Stomach smooth muscle (tissue), 2 donors: Measurements from ENCODE around the gene PSG5.
"Not testable (repeated sequence)": the region's sequence is repeated elsewhere in the genome, so short reads cannot be mapped to it uniquely, and the experiment has no call there.

ENCODE experiments used
- H3K27ac ChIP-seq: one replicate; pipeline ENCODE4 v1.7.0; 2013; ENCODE audit warnings: mild to moderate bottlenecking, low read length, inconsistent platforms
- H3K27me3 ChIP-seq, 2 donors: one replicate each; pipeline ENCODE4 v1.7.0; 2013; ENCODE audit warnings: low read length in 2 of 2; ENCODE audit not compliant: insufficient read depth in 2 of 2, control insufficient read depth in 1 of 2
- H3K36me3 ChIP-seq, 2 donors: one replicate each; pipeline ENCODE4 v1.7.0; 2013; ENCODE audit warnings: low read length in 2 of 2; ENCODE audit not compliant: control insufficient read depth in 2 of 2, insufficient read depth in 2 of 2
- H3K4me1 ChIP-seq: one replicate; pipeline ENCODE4 v1.7.0; 2013; ENCODE audit warnings: low read length; ENCODE audit not compliant: control insufficient read depth, insufficient read depth
- H3K4me3 ChIP-seq, 2 donors: one replicate each; pipeline ENCODE4 v1.7.0; 2013; ENCODE audit warnings: low read length in 2 of 2
- H3K9ac ChIP-seq, 2 donors: one replicate each; pipeline ENCODE4 v1.7.0; 2013; ENCODE audit warnings: low read length in 2 of 2, mild to moderate bottlenecking in 1 of 2
- H3K9me3 ChIP-seq, 2 donors: one replicate each; pipeline ENCODE4 v1.7.0; 2013; ENCODE audit warnings: low read length in 2 of 2; ENCODE audit not compliant: control insufficient read depth in 2 of 2
- donor health status: healthy.
- donor health status: Pancreatic carcinoma.

Gene PSG5

GRCh38 chr19:43181869-43182771 lies 4.2 kb downstream of the PSG5 start:
- not testable (repeated sequence) for H3K4me3 ChIP-seq, H3K27ac ChIP-seq, H3K36me3 ChIP-seq, H3K9ac ChIP-seq, H3K4me1 ChIP-seq, H3K9me3 ChIP-seq, H3K27me3 ChIP-seq

GRCh38 chr19:43179569-43180147 lies 6.7 kb downstream of the PSG5 start:
- H3K27ac ChIP-seq, H3K4me1 ChIP-seq, H3K9me3 ChIP-seq, H3K9ac ChIP-seq, H3K36me3 ChIP-seq, H3K4me3 ChIP-seq, H3K27me3 ChIP-seq: not testable (repeated sequence)

- H3K4me1 ChIP-seq, H3K27ac ChIP-seq, H3K4me3 ChIP-seq, H3K36me3 ChIP-seq, H3K27me3 ChIP-seq, H3K9ac ChIP-seq, H3K9me3 ChIP-seq: not testable (repeated sequence)
These were observed 7.8 kb downstream of the PSG5 start for GRCh38 chr19:43178577-43178976.

- not testable (repeated sequence) for H3K36me3 ChIP-seq, H3K4me1 ChIP-seq, H3K9ac ChIP-seq, H3K27ac ChIP-seq, H3K27me3 ChIP-seq, H3K4me3 ChIP-seq, H3K9me3 ChIP-seq
These were observed 20.4 kb downstream of the PSG5 start for GRCh38 chr19:43165906-43166305.

- H3K4me1 ChIP-seq, H3K36me3 ChIP-seq, H3K27ac ChIP-seq, H3K9ac ChIP-seq, H3K9me3 ChIP-seq, H3K27me3 ChIP-seq, H3K4me3 ChIP-seq: not testable (repeated sequence)
These were observed 23.2 kb downstream of the PSG5 start for GRCh38 chr19:43163135-43163534.

GRCh38 chr19:43162261-43162660 lies 24.1 kb downstream of the PSG5 start:
- not testable (repeated sequence) for H3K4me3 ChIP-seq, H3K4me1 ChIP-seq, H3K9ac ChIP-seq, H3K36me3 ChIP-seq, H3K27ac ChIP-seq, H3K27me3 ChIP-seq, H3K9me3 ChIP-seq

GRCh38 chr19:43152214-43152613 lies 34.1 kb downstream of the PSG5 start:
- no peaks in the 10 kb centered on the region for H3K9me3 ChIP-seq
- no peak overlapping the region for H3K27ac ChIP-seq
- H3K27me3 ChIP-seq = no peaks in the 10 kb centered on the region
- no peak overlapping the region for H3K4me3 ChIP-seq
- H3K36me3 ChIP-seq = no peaks in the 10 kb centered on the region
- no peak overlapping the region for H3K9ac ChIP-seq
- no peaks in the 10 kb centered on the region for H3K4me1 ChIP-seq

GRCh38 chr19:43149788-43150187 lies 36.5 kb downstream of the PSG5 start:
- not testable (repeated sequence) for H3K27me3 ChIP-seq, H3K9ac ChIP-seq, H3K4me3 ChIP-seq, H3K27ac ChIP-seq, H3K36me3 ChIP-seq, H3K9me3 ChIP-seq, H3K4me1 ChIP-seq

GRCh38 chr19:43148233-43148632 lies 38.1 kb downstream of the PSG5 start:
- Histone ChIP-seq H3K36me3 (no peaks in the 10 kb centered on the region), H3K4me1 (no peaks in the 10 kb centered on the region), H3K9ac (no peak overlapping the region), H3K9me3 (no peaks in the 10 kb centered on the region), H3K27me3 (no peaks in the 10 kb centered on the region), H3K27ac (no peak overlapping the region), H3K4me3 (no peak overlapping the region)

GRCh38 chr19:43141763-43142162 lies 44.6 kb downstream of the PSG5 start:
- H3K9ac ChIP-seq, H3K27me3 ChIP-seq, H3K36me3 ChIP-seq, H3K4me1 ChIP-seq, H3K27ac ChIP-seq, H3K4me3 ChIP-seq, H3K9me3 ChIP-seq: not testable (repeated sequence)

GRCh38 chr19:43132696-43133095 lies 53.6 kb downstream of the PSG5 start:
- H3K4me3 ChIP-seq = no peak overlapping the region
- no peak overlapping the region for H3K9ac ChIP-seq
- no peak overlapping the region for H3K27ac ChIP-seq
- H3K4me1 ChIP-seq = no peaks in the 10 kb centered on the region
- H3K36me3 ChIP-seq = no peaks in the 10 kb centered on the region
- H3K9me3 ChIP-seq = no peaks in the 10 kb centered on the region
- peaks cover 0 to 2% of the 10 kb centered on the region in 2 donors for H3K27me3 ChIP-seq
